Measurements from ENCODE around the gene POU2F2.

Gene POU2F2

DNA sequence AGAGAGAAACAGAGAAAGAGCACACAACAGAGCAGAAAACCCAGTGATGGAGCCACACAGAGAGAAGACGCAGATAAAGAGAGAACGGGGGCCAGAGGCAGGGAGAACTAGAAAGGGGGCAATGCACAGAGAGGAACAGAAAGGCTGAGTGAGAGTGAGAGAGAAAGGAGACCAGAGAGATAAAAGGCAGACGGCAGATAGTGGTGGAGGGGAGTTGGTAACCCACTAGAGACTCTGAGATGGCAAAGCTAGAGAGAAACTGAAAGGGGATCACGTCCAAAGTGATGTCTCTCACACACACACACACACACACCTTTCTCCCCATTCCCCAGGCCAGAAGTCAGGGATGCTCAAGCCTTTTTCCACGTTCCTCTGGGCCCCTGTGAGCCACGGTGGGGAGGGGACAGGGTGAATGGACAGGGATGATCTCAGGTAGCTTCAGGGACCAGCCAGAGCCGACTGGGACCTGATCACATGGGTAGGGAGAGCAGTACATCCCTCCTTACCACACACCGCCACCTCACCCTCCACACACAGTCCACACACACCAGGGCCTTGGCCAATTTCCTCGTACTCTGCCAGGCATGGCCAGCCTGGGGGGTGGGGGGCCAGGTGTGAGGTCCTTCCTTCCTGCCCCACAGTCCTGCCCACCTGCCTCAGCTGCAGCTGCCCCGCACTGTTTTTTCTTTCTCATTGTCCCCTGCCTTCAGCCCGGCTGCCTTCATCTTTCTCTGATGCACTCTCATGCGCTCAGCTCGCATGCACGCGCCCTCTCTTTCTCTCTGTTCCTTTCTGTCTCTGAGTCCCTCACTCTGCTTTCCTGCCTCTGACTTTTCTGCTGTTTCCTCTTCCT is 22.5 kb upstream of the POU2F2 start:
- no peak for DNase-seq

DNA sequence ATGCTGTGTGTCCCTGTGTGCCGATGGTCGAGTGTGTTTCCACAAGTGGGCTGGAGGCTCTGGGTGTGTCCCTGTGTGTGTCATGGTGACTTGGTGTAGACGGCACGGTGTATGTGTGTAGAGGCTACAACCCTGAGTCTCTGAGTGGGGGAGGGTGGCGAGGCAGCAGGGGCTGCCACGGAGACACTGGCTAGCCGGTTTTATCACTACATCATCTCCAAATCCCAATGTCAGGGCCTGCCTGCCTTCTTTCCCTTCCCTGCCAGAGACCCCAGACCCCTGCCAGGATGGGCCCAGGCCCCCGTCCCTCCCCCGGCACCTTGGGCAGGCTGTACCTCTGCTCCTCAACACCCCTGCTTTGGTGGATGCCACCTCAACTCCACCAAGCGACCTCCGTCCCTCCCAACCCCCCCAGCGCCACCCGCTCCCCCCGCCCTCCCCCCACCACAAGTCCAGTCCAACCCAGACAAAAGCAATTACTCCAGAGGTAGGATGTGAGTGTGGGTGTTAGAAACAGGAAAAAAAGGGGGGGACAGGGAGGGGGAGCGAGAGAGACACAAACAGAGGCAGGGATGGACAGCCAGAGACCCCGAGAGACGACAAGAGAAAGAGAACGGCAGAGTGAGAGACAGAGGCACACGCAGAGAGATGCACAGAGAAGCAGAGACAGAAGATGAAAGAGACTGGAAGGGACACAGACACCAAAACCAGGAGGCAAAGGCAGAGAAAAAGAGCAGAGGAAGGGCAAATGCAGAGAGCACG is 21.6 kb upstream of the POU2F2 start:
- no peak for DNase-seq

DNA sequence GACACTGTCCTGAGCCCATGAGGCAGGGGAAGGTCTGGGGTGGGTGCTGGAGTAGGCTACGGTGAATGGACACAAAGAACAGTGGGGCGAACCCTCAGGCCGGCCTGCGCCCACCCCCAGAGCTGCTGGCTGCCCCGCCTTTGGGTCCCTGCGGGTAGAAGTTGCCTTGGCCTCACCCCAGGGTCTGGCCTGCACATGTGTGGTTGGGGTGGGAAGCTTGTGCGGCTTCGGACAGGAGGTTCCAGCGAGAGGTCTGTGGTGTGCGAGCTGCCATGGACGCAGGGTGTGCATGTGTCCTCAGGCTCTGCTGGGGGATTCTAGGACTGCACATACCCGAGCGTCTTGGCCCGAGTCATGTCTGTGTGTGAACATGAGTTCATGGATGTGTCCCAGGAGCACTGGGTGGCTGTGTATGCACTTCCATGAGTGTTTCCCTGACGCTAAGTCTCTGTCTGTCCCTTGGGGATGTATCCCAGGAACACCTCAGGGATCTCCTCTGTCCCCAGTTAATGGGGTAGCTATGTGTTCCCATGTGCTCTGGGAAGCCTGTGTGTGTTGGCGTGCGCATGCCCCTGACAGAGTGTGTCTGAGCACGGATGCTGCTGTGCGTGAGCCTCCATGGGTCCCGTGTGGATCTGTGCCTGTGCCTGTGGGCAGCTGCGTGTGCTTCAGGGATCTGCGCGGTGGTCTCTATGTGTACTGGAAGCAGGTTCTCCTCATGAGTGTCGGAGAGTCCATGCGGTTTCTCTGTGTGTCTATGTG is 20.8 kb upstream of the POU2F2 start:
- no peak for DNase-seq

DNA sequence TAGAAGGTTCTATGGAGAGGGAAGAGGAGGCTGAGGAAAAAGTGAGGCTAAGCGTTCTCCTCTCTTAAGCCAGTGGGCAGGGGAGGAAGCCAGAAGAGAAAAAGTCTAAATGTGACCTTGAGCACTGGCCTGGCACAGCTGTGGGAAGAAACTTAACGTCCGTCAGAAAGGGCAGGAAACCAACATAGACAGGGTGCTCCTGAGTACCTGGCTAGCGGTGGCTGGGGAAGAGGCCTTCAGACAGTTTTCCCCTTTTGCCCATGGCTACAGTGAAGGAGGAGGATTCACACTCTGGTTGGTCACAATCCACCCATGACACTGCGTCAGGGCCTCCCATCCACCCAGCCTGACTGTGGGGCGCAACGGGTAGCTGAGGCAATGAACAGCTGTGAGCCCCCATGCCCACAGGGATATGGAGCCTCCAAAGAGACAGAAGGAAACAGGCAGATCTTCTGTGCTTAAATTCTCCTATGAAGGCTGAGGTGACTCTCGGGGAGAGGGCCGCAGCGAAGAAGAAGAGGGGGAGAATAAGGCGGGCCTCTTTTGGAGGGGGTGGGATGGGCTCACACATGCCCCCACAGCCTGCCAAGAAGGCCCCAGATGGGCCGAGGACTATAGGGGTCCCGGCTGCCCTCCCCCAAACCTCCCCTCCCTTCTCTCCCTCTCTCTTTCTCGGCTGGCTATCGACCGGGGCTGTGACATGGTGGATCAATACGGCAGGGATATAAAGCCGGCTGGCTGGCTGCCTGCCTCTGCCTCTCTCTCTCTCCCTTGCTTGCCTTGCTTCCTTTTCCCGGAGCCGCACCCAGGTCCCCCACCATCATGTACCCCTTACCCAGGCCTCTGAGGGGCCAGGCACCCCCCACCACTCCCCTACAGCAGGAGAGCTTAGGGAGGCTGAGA is 19.8 kb upstream of the POU2F2 start:
- DNase-seq = no peak

DNA sequence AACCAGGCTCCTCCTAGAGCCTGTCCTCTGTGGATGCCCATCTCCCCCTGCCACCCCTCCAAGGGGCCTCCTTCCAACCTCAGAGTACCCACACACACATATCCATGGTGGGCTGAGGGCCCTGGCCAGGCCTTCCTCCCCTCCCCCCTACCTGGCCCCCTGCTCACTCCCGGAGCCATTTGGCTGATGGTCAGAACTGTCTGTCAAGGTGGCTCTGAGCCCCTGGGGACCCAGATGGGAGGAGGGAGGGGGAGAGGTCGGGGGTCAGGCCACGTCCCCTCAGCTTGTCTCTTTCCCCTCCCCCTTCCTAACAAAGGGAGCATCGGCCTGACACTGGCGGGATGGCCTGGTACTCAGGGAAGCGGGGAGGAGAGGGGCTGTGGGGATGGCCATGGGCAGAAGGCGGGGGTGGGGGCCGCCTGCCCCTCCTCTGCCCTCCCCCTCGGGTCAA is 18.7 kb upstream of the POU2F2 start:
- DNase-seq = no peak

DNA sequence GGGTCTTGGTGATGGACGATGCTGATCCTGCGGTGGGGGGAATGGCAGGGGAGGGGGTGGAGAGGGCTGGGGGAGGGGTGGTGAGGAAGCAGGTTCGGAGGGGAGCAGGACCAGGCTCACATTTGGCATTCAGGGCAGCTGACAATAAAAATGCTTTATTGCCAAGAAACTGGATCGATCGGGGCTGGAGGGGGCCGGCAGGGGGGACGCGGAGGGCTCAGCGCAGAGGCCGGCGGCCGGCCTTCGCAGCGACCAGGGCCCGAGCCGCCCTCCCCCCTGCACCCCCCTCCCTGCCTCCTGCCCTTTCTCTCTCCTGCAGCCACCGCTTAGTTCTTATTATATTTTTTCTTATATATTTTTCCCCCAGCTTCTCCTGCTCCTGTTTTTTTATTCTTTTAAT is 18.1 kb upstream of the POU2F2 start:
- DNase-seq = no peak

DNA sequence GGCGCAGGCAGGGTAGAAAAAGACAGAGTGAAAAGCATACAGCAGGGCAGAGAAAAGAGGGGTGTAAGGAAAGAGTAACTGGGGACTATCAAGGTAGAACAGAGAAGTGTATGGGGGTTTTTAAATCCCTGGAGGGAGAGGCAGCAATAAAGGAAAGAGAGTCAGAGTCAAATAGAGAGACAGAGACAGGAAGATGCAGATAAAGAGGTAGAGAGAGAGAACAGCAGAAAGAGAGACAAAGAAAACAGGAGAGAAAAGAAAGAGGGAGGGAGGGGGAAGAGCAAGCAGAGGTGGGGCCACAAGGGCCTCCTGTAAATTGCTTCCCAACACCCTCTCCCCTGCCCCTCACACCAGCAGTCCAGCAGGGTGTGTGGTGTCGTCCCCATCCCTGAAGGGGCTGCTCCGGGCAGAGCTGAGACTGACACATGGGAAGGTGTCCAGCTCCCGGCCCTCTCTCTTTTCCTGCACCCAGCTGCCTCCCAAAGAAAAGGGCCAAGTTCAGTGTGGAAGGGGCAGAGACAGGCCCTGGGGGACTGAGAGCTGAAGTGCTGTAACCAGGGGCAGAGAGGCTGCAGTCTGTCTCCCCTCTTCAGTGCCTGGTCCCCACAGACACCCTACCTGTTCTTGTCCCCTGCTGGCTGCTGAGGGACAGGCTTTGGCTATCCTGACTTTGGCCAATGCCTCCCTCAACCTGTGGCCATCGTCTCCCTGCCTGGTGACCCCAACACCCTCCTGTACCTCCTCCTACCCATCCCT is 17.4 kb upstream of the POU2F2 start:
- DNase-seq = no peak

DNA sequence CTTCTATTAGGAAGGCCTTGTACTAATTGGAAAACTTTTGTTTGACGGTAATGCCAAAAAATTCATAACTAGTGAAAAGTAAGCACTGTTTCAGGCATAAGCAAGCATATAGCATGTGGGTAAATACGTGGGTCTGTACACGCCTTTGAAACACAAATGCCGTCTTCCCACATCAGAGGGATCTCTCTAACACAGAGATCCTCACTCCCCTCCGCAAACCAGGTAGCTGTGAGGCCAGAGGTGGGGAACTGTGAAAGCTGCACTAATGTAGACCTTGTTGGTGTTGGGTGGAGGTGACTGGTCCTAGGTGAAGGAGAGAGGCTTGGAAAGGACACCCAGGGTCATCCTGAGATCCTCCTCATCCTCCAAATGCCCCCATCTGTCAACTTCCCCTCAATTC is 16.0 kb upstream of the POU2F2 start:
- DNase-seq = no peak

DNA sequence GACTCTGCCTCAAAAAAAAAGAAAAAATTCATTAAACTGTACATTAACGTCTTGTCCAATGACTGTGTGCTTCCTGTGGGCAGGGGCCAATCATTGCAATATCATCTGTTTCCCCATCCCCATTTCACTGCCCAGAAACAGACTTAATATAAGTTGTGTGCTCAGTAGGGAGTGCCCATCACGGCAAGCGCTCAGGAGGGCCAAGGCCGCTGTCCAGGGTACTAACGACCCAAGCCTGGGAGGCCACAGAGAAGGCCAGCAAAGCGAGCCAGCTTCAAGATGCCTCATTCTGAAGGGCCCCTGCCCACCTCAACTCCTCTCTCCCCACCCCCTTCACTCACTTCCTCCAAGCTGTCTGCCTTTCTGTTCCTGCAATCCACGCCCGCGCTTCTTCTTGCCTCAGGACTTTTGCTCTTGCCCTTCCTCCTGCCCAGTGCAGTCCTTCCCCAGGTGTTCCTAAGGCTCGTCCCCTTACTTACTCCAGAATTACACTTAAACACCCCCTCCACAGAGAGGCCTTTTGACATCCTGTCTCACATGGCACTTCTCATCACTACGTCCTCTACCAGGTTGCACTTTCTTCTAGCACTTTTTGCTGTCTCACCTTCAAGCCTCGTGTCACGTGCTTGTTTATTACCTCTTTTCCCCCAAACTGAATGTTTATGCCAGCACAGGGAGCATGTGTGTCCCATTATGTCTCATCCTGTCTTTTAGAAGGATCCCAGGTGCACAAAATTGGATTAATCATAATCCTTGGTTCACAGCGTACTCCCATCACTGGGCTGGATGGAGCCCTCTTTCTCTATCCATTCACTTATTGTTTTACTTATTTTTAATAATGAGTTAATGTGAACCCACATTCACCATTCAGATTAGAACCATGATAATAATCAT is 11.3 kb upstream of the POU2F2 start:
- DNase-seq = no peak

DNA sequence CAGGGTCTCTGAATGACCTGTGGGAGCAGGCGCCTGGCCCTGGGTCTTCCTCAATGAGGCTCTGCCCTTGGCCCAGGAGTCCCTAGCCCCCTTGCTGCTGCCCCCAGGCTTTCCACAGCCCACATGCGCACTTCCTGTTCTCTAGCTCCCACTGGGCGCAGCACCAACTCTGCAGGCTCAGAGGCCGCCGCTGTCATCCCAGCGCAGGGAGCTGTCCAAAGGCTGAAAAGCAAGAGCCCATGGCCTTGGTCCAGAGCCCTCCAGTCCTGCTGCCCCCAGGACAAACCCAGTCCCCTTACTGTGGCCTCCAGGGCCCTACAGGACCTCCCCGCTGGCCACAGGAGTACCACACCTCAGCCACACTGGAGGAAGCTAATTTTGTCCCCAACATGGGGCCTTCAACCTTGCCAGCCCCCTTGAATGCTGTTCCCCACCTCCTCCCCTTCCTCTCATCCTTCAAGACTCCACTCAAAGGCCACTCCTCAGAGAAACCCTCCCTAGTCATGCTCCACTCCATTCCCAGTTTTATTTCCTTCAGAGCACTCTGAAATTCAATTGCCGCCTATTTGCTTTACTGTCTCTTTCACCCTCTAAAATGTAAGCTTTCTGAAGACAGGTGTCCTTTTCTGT is 8.0 kb upstream of the POU2F2 start:
- peak in 1 of 2 donors; percentile 40 for DNase-seq

DNA sequence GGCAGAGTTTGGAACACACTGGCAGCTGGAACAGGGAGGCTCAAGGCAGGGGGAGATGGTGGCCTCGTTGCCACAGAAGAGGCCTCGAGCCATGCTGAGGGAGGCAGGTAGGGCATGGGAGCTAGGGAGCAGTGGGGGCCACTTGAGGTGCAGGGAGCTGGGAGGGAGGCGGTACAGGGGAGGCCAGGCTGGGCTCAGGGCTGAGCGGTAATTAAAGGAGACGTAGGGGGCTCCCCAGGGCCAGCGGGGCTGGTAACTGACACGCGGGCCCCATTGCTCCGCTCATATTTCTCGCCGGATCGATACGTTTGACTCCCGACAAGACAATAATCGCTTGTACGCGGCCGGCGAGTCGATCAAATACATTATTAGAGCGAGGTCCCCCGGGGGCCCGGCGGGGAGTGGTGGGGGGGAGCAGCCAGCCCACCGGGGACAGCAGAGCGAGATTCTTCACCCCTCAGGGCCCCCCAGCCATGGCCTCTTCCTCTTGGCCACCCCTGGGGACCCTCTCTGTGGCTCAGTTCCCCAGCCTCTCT is 2.4 kb upstream of the POU2F2 start:
- DNase-seq = no peak

DNA sequence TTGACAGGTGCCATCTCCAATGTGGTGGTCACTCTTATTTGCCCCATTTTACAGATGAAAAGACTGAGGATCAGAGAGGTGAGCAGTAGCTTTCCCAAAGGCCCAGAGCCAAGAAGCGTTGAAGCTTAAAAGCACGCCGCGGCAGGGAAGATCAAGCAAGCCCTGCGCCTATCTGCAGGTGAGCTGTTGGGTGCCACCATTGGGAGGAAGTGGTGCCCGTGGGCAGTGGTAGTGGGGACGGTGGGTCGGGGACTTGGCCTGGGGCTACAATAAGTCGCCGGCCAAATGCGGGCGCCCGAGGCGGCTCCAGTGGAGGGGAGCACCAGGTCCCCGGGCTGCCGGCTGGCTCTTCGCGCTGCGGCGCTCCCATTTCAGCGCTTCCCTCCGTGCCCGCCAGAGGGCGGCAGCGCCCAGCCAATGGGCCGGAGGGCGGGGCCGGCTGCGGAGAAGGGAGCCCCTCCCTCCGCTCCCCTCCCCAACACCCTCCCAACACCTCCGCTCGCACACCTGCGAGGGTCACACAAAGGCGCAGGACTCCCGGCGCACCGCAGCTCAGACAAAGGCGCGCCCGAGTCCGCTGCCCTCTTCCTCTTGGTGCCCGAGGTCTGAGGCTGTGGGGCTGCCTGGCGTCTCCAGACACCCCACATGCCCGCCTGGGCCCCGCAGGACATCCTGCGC is 744 bp upstream of the POU2F2 start:
- DNase-seq = peak; percentile 7 to 66

DNA sequence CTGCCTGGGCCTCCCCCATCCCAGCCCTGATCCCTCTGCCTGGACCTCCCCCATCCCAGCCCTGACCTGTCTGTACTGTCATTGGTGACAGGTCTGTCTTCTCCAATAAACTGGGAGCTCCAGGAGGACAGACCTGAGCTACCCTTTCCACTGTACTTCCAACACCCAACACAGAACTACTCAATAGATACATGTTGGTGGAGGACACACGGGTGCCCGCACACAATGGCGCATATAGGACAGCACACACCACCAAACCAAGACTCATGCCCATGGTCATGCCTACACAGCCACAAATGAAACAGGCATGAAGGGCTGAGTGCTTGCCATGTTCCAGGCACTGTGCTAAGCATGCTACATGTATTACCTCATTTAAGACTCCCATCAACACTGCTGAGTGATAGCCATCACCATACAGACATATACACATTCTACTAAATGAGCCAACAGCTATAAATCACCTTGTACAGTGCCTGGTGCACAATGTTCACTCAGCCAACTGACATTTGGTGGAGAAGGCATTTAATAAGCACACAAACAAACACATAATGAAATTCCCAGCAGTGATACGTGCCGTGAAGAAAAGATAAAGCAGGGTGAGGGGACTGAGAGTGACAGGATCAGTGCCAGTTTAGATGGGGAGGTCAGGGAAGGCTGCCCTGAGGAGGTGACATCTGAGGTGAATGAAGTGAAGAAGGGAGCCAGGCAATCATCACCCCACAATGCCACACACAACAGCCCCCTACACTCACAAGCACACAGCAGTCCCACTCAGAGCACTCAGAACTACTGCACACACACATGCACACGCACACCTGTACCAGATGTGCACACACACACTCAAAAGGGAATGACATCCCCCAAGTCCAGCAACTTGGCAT is 857 bp downstream of the POU2F2 start:
- DNase-seq = no peak

DNA sequence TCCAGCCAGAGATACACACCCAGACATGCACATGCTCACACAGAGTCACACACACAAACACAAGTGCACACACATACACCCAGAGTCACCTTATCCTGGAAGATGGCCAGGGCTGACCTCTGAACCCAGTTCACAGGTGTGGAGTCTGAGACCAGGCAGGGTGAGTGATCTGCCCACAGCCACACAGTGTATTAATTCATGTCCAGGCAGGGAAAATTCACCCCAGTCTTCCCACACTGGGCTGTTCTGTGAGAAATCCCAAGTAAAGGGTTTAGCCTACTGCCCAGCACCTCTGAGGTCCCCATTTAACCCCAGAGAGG is 2.0 kb downstream of the POU2F2 start:
- DNase-seq = no peak

DNA sequence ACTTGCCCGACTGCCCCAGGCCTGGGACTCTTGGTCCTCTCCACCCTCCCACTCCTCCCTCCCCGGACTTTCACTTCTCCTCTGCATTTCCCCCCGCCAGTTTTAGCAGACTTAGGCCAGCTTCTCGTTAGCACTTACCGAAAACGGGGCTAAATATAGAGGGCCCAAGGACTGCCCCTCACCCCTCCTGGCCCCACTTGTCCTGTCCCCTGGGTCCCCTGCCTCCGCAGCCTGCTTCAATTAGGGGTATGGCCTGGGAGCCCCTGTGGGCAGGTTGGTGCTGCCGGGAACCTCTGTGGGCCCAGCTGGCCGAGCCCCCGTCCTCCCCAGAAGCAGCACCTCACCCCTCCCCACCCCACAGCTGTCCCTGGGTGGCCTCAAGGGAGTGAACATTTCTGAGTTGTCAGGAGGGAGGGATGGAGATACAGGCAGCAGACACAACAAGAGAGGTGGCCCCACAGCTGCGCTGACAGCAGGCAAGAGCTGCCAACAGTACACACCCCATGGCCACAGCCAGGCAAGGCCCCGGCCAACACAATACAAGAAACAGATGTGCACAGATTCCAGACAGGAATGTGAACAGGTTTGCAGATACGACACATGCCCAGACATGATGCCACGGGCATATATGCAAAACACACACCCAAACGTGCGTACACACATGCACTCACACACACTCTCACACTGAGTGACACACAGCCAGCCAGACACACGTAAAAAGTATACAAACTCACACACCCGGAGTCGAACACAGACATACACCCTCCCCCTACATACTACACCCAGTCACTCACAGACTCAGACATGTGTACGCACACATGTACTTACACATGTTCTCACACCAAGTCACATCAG is 2.6 kb downstream of the POU2F2 start:
- DNase-seq = peak in 1 of 2 donors; percentile 32

DNA sequence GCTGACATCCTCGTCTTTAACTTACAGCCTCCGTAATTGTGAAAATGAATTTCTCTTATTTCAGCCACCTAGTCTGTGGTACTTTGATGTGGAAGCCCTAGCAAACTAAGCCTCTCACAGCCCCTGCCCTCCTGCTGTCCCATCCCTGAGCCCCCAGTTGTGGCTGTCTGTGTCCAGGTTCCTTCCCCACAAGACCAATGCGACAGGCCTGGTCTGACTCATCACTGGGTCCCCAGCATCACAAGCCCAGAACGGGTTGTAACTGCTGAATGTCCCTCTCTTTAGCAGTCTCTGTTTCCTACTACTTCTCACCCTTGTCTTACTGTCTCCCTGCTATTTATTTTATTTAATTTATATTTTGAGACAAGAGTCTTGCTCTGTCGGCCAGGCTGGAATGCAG is 5.7 kb downstream of the POU2F2 start:
- no peak for DNase-seq

DNA sequence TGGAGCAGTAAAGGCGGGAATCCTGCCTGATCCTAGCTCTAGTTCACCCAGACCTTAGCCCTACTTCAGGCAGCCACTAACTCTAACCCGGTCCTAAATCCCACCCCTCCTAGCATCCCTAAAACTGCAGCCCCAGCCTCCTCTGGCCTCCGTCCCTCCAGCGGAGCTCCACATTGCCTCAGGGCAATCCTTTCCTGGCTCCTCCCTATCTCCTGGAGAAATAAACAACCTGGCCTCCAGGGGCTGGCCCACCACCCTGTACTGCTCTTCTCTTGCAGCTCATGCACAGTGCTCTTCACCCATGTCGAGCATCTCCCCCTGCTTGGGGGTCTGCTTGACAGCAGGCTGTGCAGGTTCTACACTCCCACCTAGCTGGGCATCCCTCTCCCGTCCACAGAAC is 6.7 kb downstream of the POU2F2 start:
- DNase-seq = no peak

Measured in bone marrow (tissue), 2 donors.